Thyroid gland (tissue), 4 donors: ENCODE measurements around the gene OR6K6. TPM values are rescaled to one million over a fixed set of nuclear protein-coding genes. Genes with fewer than 3 reads are reported as not detected.

Experiments
- DNase-seq, 2 donors: peaks; one replicate each; pipeline ENCODE4 v3.0.0-alpha.2; 2019
- H3K27ac ChIP-seq, 3 donors: fragments of 200-600 bp; sonication (generic); 1 replicate in 2 of 3; 2 replicates in 1 of 3; pipeline ENCODE4 v1.5.1; 2016 to 2019; ENCODE audit warnings: mild to moderate bottlenecking in 1 of 3, moderate library complexity in 1 of 3
- H3K27me3 ChIP-seq: fragments of 200-600 bp; sonication (generic); one replicate; pipeline ENCODE4 v1.5.1; 2019
- H3K36me3 ChIP-seq, 2 donors: fragments of 200-600 bp; sonication (generic); one replicate each; pipeline ENCODE4 v1.5.1; 2016 to 2019
- H3K4me1 ChIP-seq, 2 donors: fragments of 200-600 bp; sonication (generic); one replicate each; pipeline ENCODE4 v1.5.1; 2017 to 2019
- H3K4me3 ChIP-seq, 3 donors: fragments of 200-600 bp; sonication (generic); replicated peaks in 1 of 3; 1 replicate in 2 of 3; 2 replicates in 1 of 3; pipeline ENCODE4 v1.5.1; 2016; ENCODE audit warnings: mild to moderate bottlenecking in 1 of 3
- H3K9me3 ChIP-seq: fragments of 200-600 bp; sonication (generic); one replicate; pipeline ENCODE4 v1.5.1; 2017
- CTCF ChIP-seq, 6 experiments: fragments of 200-600 bp in 3 of 6; fragments of 450-650 bp in 3 of 6; sonication (generic) in 3 of 6; IDR thresholded peaks; one replicate each; pipeline ENCODE4 v1.5.1; 2016 to 2019; ENCODE audit warnings: antibody characterized with exemption in 6 of 6, mild to moderate bottlenecking in 2 of 6, inconsistent platforms in 1 of 6, moderate library complexity in 1 of 6
- POLR2A ChIP-seq, 2 donors: fragments of 450-650 bp; IDR thresholded peaks; one replicate each; pipeline ENCODE4 v1.6.1; 2017; ENCODE audit warnings: antibody characterized with exemption in 2 of 2, mild to moderate bottlenecking in 2 of 2, moderate library complexity in 1 of 2
- whole genome bisulfite sequencing, 2 donors: methylation state at CpG; one replicate each; pipeline ENCODE4 v1.1.5; 2017; 5-methylcytosine and 5-hydroxymethylcytosine counted together
- intact Hi-C: fragments of 100-400 bp; cut with DNase I; formaldehyde crosslinking; loops from one replicate; pipeline ENCODE4 v1.15.1; 2023
- total RNA-seq, 4 donors: library from RNA; depleted of rRNA; stranded (reverse); fragments of >200 nt; gene quantifications; one replicate each; pipeline ENCODE4 v1.2.3, GENCODE V29; 2016

OR6K6 gene, protein sequence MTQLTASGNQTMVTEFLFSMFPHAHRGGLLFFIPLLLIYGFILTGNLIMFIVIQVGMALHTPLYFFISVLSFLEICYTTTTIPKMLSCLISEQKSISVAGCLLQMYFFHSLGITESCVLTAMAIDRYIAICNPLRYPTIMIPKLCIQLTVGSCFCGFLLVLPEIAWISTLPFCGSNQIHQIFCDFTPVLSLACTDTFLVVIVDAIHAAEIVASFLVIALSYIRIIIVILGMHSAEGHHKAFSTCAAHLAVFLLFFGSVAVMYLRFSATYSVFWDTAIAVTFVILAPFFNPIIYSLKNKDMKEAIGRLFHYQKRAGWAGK
- total RNA-seq, result not detected

- H3K36me3 ChIP-seq, result no peaks in the 10 kb centered on the region
- TF ChIP-seq POLR2A (IDR thresholded peaks at IDR 0.05) (no peak), CTCF (IDR thresholded peaks at IDR 0.05) (no peak)
- WGBS, 2 donors, result 89 to 93% methylated on average over 2 of the region's 2 CpGs
- no peaks in the 10 kb centered on the region for H3K27me3 ChIP-seq
- H3K9me3 ChIP-seq, result no peaks in the 10 kb centered on the region
- H3K4me3 ChIP-seq, result no peak within 1 kb of the TSS
- no peaks in the 10 kb centered on the region for H3K4me1 ChIP-seq
- H3K27ac ChIP-seq, result no peak within 1 kb of the TSS
- intact Hi-C loops, result no loop called here
- DNase-seq, result no peak
Observed at GRCh38 chr1:158754420-158754819, at the start of gene OR6K6. Gene OR6K6 (plus strand): TSS chr1:158754720. CDS start chr1:158754888, 168 bp downstream.

DNA sequence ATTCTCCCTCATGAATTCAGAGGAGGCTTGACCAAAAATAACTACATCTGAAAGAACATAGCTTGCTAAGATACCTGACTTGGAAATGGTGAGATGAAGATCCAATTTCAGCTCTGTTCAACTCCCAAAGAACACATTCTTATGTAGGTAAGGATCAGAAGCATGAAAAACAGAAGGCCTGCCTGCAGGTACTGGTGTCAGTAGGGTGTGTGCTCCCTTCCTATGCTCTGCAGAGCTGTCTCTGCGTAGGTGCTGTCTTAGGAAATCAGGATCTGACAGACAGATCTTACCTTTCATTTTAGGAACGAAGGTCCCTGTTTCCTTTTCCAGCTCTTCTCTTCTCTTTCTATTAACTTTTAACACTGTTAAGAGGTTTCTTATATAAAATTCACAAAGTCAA is 48.4 kb upstream of the OR6K6 start:
- TF ChIP-seq CTCF (IDR thresholded peaks at IDR 0.05) (no peak), POLR2A (IDR thresholded peaks at IDR 0.05) (no peak)
- Histone ChIP-seq H3K9me3 (no peaks in the 10 kb centered on the region), H3K27me3 (no peaks in the 10 kb centered on the region), H3K27ac (no peak overlapping the region), H3K36me3 (no peaks in the 10 kb centered on the region), H3K4me3 (no peak overlapping the region), H3K4me1 (no peaks in the 10 kb centered on the region)
- intact Hi-C loops, result no loop called here
- WGBS, 2 donors, result 75 to 80% methylated on average over 2 of the region's 2 CpGs
- DNase-seq, result no peak

DNA sequence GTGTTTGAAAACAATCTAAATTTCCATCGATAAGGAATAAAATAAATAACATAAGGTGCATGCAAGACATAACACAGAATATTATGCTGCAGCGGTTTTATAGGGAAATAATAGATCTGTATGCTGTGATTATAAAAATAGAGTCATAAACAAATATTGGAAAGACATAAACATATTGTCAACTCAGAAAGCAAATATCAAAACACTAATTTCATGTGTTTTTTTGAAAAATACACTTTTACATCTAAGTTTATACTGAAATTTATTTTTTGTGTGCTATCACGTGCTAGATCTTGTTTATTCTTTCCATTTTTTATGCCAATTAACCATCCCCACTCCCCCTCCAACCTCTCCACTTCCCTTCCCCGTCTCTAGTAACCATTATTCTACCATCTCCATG is 43.4 kb upstream of the OR6K6 start:
- intact Hi-C loops, result no loop called here
- Histone ChIP-seq H3K4me3 (no peak overlapping the region), H3K4me1 (no peaks in the 10 kb centered on the region), H3K9me3 (no peaks in the 10 kb centered on the region), H3K27ac (no peak overlapping the region), H3K36me3 (no peaks in the 10 kb centered on the region), H3K27me3 (no peaks in the 10 kb centered on the region)
- WGBS, 2 donors, result 67 to 73% methylated on average over 4 of the region's 4 CpGs
- TF ChIP-seq POLR2A (IDR thresholded peaks at IDR 0.05) (no peak), CTCF (IDR thresholded peaks at IDR 0.05) (no peak)
- DNase-seq, result no peak

DNA sequence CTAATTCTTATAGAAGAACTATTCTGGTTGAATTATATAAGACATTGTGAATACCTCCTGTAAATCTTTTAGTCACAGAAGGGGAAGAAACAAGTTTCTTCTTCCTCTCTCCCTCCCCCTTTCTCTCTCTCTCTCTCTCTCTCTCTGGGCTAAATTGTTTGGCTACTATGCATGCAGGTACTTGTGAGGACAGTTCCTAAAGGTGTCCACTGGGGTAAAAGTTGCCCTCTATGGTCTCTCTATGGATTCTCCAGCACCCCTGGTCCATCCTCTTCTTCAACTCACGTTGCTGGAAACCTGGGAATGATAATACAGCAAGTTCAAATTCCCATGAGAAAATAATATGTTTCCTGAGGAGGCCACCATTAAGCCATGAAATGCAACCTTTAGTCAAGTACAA is 39.8 kb upstream of the OR6K6 start:
- no peak overlapping the region for H3K4me3 ChIP-seq
- DNase-seq, result no peak
- WGBS, 2 donors, result 43 to 53% methylated on average over 1 of the region's 1 CpG
- no peak overlapping the region for H3K27ac ChIP-seq
- intact Hi-C loops, result no loop called here
- TF ChIP-seq CTCF (IDR thresholded peaks at IDR 0.05), result no peak
- no peak for TF ChIP-seq POLR2A (IDR thresholded peaks at IDR 0.05)
- no peaks in the 10 kb centered on the region for H3K27me3 ChIP-seq
- no peaks in the 10 kb centered on the region for H3K36me3 ChIP-seq
- H3K9me3 ChIP-seq, result no peaks in the 10 kb centered on the region
- H3K4me1 ChIP-seq, result no peaks in the 10 kb centered on the region

DNA sequence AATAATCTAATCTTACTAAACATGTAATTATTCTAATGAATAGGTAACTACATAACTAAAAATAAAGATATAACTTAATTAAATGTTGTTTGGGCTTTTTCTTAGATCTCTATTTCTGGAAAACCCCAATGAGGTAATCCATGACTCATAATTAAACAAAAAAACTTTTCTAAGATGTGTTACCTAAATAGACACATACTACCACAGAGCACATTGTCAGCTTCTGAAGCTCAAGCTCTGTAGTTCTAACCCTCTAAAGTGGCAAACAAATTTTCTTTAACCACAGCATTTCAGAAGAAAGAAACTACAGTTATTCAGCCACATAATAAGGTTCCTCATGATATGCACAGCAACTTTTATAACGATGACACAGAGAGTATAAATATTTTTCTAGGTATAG is 38.2 kb upstream of the OR6K6 start:
- 82 to 94% methylated on average over 1 of the region's 1 CpG for WGBS, 2 donors
- H3K27me3 ChIP-seq, result no peaks in the 10 kb centered on the region
- no peak for DNase-seq
- H3K9me3 ChIP-seq, result no peaks in the 10 kb centered on the region
- TF ChIP-seq CTCF (IDR thresholded peaks at IDR 0.05) (no peak), POLR2A (IDR thresholded peaks at IDR 0.05) (no peak)
- H3K4me1 ChIP-seq, result no peaks in the 10 kb centered on the region
- H3K36me3 ChIP-seq, result no peaks in the 10 kb centered on the region
- H3K4me3 ChIP-seq, result no peak overlapping the region
- intact Hi-C loops, result no loop called here
- no peak overlapping the region for H3K27ac ChIP-seq
